K562 (cell line): ENCODE measurements around the gene UBN1.

Source experiments
- ETV6 ChIP-seq, 3 experiments: fragments of 150-350 bp in 1 of 3; sonication (generic) in 1 of 3; formaldehyde crosslinking in 1 of 3; IDR thresholded peaks; 2 replicates each; pipeline versions ENCODE4 v1.6.1 to v1.8.0; 2014 to 2022; ENCODE audit warnings: borderline replicate concordance in 2 of 3, low read depth in 2 of 3, antibody characterized with exemption in 1 of 3, low read length in 1 of 3, mild to moderate bottlenecking in 1 of 3, missing genetic modification reagents in 1 of 3
- FOXJ3 ChIP-seq: sonication (generic); formaldehyde crosslinking; IDR thresholded peaks from 2 replicates; pipeline ENCODE4 v1.4.0; 2020; ENCODE audit warnings: mild to moderate bottlenecking, missing genetic modification reagents
- HDGF ChIP-seq: fragments of 450-650 bp; IDR thresholded peaks from 2 replicates; pipeline ENCODE4 v1.6.1; 2016
- KHSRP ChIP-seq: fragments of 450-650 bp; IDR thresholded peaks from 2 replicates; pipeline ENCODE4 v1.6.1; 2017
- MAX ChIP-seq: sonication (generic); formaldehyde crosslinking; IDR thresholded peaks from 2 replicates; pipeline ENCODE4 v1.9.0; 2022; ENCODE audit warnings: mild to moderate bottlenecking, missing genetic modification reagents
- SAFB2 ChIP-seq: fragments of 200-400 bp; formaldehyde crosslinking; IDR thresholded peaks from 2 replicates; pipeline ENCODE4 v1.6.1; 2018; ENCODE audit warnings: borderline replicate concordance, low read length, low read depth, moderate library complexity; ENCODE audit not compliant: severe bottlenecking

- TF ChIP-seq SAFB2 (no peak), HDGF (no peak), KHSRP (no peak), MAX (CRISPR knock-in tag) (no peak), FOXJ3 (CRISPR knock-in tag) (no peak), ETV6 (IDR thresholded peaks at IDR 0.05; ENCODE audit: borderline replicate concordance in 1 of 2, low read depth in 2 of 2, low read length in 1 of 2) (no peak), ETV6 (CRISPR knock-in tag; IDR thresholded peaks at IDR 0.05; ENCODE audit: borderline replicate concordance) (no peak)
Observed at GRCh38 chr16:4836727-4837126, 10.6 kb upstream of the UBN1 start.
